ENCODE measurements around the gene SMURF1. TPM values are rescaled to one million over a fixed set of nuclear protein-coding genes. Genes with fewer than 3 reads are reported as not detected.

SMURF1 gene
- total and polyA plus RNA-seq, 7 donors = 8.4 to 18.0 (median 14.1) TPM

GRCh38 chr7:99011706-99012404 lies 132.1 kb downstream of the SMURF1 start:
- peak; percentile 53 for DNase-seq
- Histone ChIP-seq H3K4me3 (no peak overlapping the region), H3K4me1 (no peaks in the 10 kb centered on the region), H3K27ac (no peak overlapping the region), H3K9me3 (no peaks in the 10 kb centered on the region), H3K27me3 (no peaks in the 10 kb centered on the region), H3K36me3 (peaks cover 20 to 90% (median 64%) of the 10 kb centered on the region in 4 donors)
- TF ChIP-seq EP300 (IDR thresholded peaks at IDR 0.05) (no peak), POLR2AphosphoS5 (IDR thresholded peaks at IDR 0.05) (no peak), POLR2A (IDR thresholded peaks at IDR 0.05) (no peak)
- TF ChIP-seq, protein P1, sequence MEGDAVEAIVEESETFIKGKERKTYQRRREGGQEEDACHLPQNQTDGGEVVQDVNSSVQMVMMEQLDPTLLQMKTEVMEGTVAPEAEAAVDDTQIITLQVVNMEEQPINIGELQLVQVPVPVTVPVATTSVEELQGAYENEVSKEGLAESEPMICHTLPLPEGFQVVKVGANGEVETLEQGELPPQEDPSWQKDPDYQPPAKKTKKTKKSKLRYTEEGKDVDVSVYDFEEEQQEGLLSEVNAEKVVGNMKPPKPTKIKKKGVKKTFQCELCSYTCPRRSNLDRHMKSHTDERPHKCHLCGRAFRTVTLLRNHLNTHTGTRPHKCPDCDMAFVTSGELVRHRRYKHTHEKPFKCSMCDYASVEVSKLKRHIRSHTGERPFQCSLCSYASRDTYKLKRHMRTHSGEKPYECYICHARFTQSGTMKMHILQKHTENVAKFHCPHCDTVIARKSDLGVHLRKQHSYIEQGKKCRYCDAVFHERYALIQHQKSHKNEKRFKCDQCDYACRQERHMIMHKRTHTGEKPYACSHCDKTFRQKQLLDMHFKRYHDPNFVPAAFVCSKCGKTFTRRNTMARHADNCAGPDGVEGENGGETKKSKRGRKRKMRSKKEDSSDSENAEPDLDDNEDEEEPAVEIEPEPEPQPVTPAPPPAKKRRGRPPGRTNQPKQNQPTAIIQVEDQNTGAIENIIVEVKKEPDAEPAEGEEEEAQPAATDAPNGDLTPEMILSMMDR (IDR thresholded peaks at IDR 0.05) = no peak
- intact Hi-C loops (cut with DNase I) = no loop called here
- 94 to 97% methylated on average over 36 of the region's 36 CpGs for WGBS, 2 donors

DNA sequence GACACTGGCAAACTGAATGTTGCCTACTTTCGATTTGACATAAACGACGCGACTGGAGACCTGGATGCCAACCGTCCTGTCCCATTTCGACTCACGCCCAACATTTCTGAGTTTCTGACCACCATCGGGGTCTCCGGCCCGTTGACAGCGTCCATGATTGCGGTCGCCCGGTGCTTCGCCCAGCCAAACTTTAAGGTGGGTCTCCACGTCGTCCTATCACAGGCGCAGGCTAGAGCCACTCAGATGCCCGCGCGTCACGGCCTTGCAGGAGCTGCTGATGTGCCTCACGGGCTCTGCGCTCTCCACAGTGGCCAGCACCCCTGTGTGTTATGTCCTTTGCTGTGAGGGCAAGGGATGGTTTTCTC lies 132.6 kb downstream of the SMURF1 start:
- H3K27ac ChIP-seq = no peak overlapping the region
- H3K4me1 ChIP-seq = no peaks in the 10 kb centered on the region
- no peaks in the 10 kb centered on the region for H3K27me3 ChIP-seq
- no peak for DNase-seq
- no peaks in the 10 kb centered on the region for H3K9me3 ChIP-seq
- TF ChIP-seq POLR2A (IDR thresholded peaks at IDR 0.05) = no peak
- no peak for TF ChIP-seq EP300 (IDR thresholded peaks at IDR 0.05)
- TF ChIP-seq POLR2AphosphoS5 (IDR thresholded peaks at IDR 0.05) = no peak
- TF ChIP-seq, protein P1 (IDR thresholded peaks at IDR 0.05) = no peak
- H3K4me3 ChIP-seq = no peak overlapping the region
- WGBS, 2 donors = 98% methylated on average over 24 of the region's 24 CpGs
- H3K36me3 ChIP-seq = peaks cover 22 to 95% (median 68%) of the 10 kb centered on the region in 4 donors
- intact Hi-C loops (cut with DNase I) = no loop called here

GRCh38 chr7:99010281-99010680 lies 133.6 kb downstream of the SMURF1 start:
- Histone ChIP-seq H3K36me3 (peaks cover 31 to 96% (median 75%) of the 10 kb centered on the region in 4 donors), H3K27ac (no peak overlapping the region), H3K27me3 (no peaks in the 10 kb centered on the region), H3K4me3 (no peak overlapping the region), H3K4me1 (no peaks in the 10 kb centered on the region), H3K9me3 (no peaks in the 10 kb centered on the region)
- intact Hi-C loops (cut with DNase I) = no loop called here
- DNase-seq = no peak
- TF ChIP-seq EP300 (IDR thresholded peaks at IDR 0.05) (no peak), POLR2A (IDR thresholded peaks at IDR 0.05) (no peak), POLR2AphosphoS5 (IDR thresholded peaks at IDR 0.05) (no peak)
- TF ChIP-seq, protein P1 (IDR thresholded peaks at IDR 0.05) = no peak
- 86 to 89% methylated on average over 9 of the region's 9 CpGs for WGBS, 2 donors

DNA sequence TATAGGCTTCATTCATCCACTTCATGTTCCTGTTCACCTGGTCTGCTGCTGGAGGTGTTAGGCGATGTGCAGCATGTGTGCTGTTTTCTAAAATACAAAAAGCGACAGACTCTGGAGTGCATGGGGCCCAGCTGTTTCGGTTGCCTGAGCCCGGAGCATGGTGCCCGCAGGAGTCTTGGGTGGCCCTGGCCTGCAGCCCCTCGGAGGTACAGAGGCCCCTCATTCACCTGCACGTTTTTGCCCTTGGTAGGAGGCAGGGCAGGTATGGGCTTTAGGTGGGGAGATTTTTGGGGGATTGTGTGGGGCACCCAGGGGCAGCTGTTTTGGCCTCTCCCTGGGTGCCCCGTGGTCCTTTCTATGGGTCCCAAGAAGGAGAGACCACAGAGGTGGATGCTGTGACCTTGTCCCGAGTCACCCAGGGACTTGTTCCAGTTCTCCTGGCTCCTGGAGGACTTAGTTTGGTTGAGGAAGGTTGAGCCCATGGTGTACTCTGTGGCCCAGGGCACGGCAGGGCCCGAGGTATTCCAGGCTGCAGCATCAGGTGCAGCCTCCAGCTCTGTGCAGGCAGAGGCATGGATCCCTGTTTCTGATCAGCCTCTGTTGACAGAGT lies 134.9 kb downstream of the SMURF1 start:
- 93 to 97% methylated on average over 11 of the region's 11 CpGs for WGBS, 2 donors
- no peak overlapping the region for H3K4me3 ChIP-seq
- H3K27ac ChIP-seq = no peak overlapping the region
- H3K9me3 ChIP-seq = no peaks in the 10 kb centered on the region
- TF ChIP-seq POLR2AphosphoS5 (IDR thresholded peaks at IDR 0.05) (no peak), EP300 (IDR thresholded peaks at IDR 0.05) (no peak), POLR2A (IDR thresholded peaks at IDR 0.05) (no peak)
- TF ChIP-seq, protein P1 (IDR thresholded peaks at IDR 0.05) = no peak
- no peaks in the 10 kb centered on the region for H3K4me1 ChIP-seq
- H3K36me3 ChIP-seq = peaks cover 43 to 96% (median 79%) of the 10 kb centered on the region in 4 donors
- no peaks in the 10 kb centered on the region for H3K27me3 ChIP-seq
- no peak for DNase-seq
- intact Hi-C loops (cut with DNase I) = no loop called here

Data from sigmoid colon (tissue), 7 donors.